Prostate gland (tissue), 2 donors: ENCODE data around the gene MRPS27. TPM values are rescaled to one million over a fixed set of nuclear protein-coding genes. Genes with fewer than 3 reads are reported as not detected.

Source experiments
- DNase-seq: peaks from one replicate; pipeline ENCODE4 v3.0.0-alpha.2; 2019; ENCODE audit warnings: low spot score
- H3K27ac ChIP-seq, 2 donors: fragments of 200-600 bp; sonication (generic); 2 replicates each; pipeline ENCODE4 v1.5.1; 2017 to 2019
- H3K27me3 ChIP-seq: fragments of 200-600 bp; sonication (generic); replicated peaks from 2 replicates; pipeline ENCODE4 v1.5.1; 2019; ENCODE audit not compliant: insufficient read depth
- H3K36me3 ChIP-seq, 2 donors: fragments of 200-600 bp; sonication (generic); 1 replicate in 1 of 2; 2 replicates in 1 of 2; pipeline versions ENCODE4 v1.5.1 to v1.8.1; 2017 to 2019
- H3K4me1 ChIP-seq: fragments of 200-600 bp; sonication (generic); replicated peaks from 2 replicates; pipeline ENCODE4 v1.5.1; 2019
- H3K4me3 ChIP-seq, 2 donors: fragments of 200-600 bp; sonication (generic); 2 replicates each; pipeline ENCODE4 v1.5.1; 2017 to 2019
- H3K9me3 ChIP-seq: fragments of 200-600 bp; sonication (generic); 2 replicates; pipeline ENCODE4 v1.5.1; 2017
- POLR2A ChIP-seq: fragments of 450-650 bp; IDR thresholded peaks from one replicate; pipeline ENCODE4 v1.6.1; 2016; ENCODE audit warnings: antibody characterized with exemption, mild to moderate bottlenecking
- POLR2AphosphoS5 ChIP-seq: sonication (generic); formaldehyde crosslinking; IDR thresholded peaks from one replicate; pipeline ENCODE4 v1.6.1; 2017; ENCODE audit warnings: antibody characterized with exemption
- WGBS: methylation state at CpG from one replicate; pipeline ENCODE4 v1.1.5; 2018; 5-methylcytosine and 5-hydroxymethylcytosine counted together
- intact Hi-C: fragments of 100-400 bp; cut with DNase I; formaldehyde crosslinking; loops from one replicate; pipeline ENCODE4 v1.14.2; 2022
- total RNA-seq, 2 donors: library from RNA; depleted of rRNA; stranded (reverse); fragments of >200 nt; gene quantifications; one replicate each; pipeline ENCODE4 v1.1.0, GENCODE V29; 2016
- TF ChIP-seq, protein P1 (sequence below), 4 experiments: fragments of 200-600 bp in 2 of 4; fragments of 450-650 bp in 2 of 4; sonication (generic) in 2 of 4; IDR thresholded peaks; 1 replicate in 3 of 4; 2 replicates in 1 of 4; pipeline ENCODE4 v1.5.1; 2016 to 2019; ENCODE audit warnings: antibody characterized with exemption in 4 of 4, mild to moderate bottlenecking in 2 of 4, moderate library complexity in 2 of 4

The MRPS27 gene
- total RNA-seq, 2 donors from 2014 or later, result 43.3 to 51.1 TPM

DNA sequence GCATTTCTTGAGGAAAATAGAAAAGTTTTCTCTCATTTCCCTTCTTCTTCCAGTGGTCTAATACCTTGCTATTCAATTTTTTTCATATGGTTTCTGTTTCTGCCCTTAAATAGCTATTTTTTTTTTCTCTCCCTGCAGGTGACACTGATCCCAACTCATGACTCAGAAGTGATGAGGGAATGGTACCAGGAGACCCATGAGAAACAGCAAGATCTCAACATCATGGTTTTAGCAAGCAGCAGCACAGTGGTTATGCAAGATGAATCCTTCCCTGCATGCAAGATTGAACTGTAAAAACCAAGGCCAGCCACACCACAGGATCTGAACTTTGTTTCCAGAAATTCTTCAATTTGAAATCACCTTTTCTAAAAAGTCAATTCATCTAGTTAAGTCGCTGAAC lies 115.1 kb downstream of the MRPS27 start:
- no peak for DNase-seq
- no peaks in the 10 kb centered on the region for H3K27me3 ChIP-seq
- H3K27ac ChIP-seq, result no peak overlapping the region
- no peak overlapping the region for H3K4me3 ChIP-seq
- WGBS, result 100% methylated on average over 1 of the region's 1 CpG
- peaks cover 2% of the 10 kb centered on the region for H3K4me1 ChIP-seq
- TF ChIP-seq, protein P1, sequence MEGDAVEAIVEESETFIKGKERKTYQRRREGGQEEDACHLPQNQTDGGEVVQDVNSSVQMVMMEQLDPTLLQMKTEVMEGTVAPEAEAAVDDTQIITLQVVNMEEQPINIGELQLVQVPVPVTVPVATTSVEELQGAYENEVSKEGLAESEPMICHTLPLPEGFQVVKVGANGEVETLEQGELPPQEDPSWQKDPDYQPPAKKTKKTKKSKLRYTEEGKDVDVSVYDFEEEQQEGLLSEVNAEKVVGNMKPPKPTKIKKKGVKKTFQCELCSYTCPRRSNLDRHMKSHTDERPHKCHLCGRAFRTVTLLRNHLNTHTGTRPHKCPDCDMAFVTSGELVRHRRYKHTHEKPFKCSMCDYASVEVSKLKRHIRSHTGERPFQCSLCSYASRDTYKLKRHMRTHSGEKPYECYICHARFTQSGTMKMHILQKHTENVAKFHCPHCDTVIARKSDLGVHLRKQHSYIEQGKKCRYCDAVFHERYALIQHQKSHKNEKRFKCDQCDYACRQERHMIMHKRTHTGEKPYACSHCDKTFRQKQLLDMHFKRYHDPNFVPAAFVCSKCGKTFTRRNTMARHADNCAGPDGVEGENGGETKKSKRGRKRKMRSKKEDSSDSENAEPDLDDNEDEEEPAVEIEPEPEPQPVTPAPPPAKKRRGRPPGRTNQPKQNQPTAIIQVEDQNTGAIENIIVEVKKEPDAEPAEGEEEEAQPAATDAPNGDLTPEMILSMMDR (IDR thresholded peaks at IDR 0.05), result no peak
- TF ChIP-seq POLR2A, result no peak
- H3K36me3 ChIP-seq, result no peaks in the 10 kb centered on the region
- no peaks in the 10 kb centered on the region for H3K9me3 ChIP-seq
- intact Hi-C loops, result loop anchor here (5.0 to 10.0 kb wide), 2 partner anchors 102 to 420 kb away; no protein-coding TSS in a partner anchor

DNA sequence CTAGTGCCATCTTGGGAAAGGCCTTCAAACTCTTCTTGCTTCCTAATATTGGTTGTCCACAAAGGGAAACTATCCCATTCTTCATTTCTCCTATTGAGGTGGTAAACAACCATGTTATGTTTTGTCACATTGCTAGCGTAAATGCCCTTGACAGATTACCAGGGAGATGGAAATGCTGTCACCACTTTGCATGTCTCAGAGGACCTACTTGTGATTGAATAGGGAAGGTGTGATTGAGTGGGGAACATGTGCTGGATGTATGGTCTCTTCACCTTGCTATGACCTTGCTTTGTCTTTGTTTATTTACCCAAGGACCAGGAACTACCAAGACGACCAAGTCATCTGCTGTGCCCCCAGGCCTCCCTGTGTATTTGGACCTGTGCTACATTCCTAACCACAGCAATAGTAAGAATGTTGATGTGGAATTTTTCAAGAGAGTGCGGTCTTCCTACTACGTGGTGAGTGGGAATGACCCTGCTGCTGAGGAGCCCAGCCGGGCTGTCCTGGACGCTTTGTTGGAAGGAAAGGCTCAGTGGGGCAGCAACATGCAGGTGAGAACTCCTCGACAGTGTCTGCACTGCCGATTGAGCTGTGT lies 116.7 kb downstream of the MRPS27 start:
- no peaks in the 10 kb centered on the region for H3K36me3 ChIP-seq
- intact Hi-C loops, result loop anchor here (10.0 kb wide), 1 partner anchor 419 kb away; no protein-coding TSS in a partner anchor
- no peak for DNase-seq
- no peak overlapping the region for H3K27ac ChIP-seq
- no peak for TF ChIP-seq POLR2AphosphoS5
- TF ChIP-seq, protein P1 (IDR thresholded peaks at IDR 0.05), result no peak
- TF ChIP-seq POLR2A, result no peak
- H3K27me3 ChIP-seq, result no peaks in the 10 kb centered on the region
- 87% methylated on average over 8 of the region's 8 CpGs for WGBS
- no peak overlapping the region for H3K4me3 ChIP-seq
- no peaks in the 10 kb centered on the region for H3K9me3 ChIP-seq
- no peaks in the 10 kb centered on the region for H3K4me1 ChIP-seq

DNA sequence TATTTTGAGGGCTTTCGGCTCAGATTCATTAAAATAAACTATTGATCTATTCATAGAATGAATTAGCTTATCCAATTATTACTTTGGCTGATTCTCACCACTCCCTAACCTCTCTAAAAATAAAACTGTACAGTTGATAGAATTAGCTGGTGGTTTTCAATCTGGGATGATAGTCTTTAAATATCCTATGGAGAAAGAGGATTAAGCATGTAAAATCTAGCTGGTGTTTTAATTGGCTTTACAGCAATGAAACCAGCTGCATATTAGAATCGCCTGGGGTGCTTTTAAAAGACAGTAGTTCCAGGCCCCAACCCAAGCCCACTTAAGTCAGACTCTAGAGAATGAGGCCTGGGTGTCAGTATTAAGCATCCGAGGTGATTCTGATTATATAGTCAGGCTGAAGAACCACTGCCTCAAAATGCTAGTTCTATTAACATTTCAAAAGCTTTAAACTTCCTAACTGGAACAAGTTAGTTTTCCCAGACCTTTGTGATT lies 117.7 kb downstream of the MRPS27 start:
- no peak for TF ChIP-seq POLR2AphosphoS5
- no peak for TF ChIP-seq POLR2A
- TF ChIP-seq, protein P1 (IDR thresholded peaks at IDR 0.05), result no peak
- Histone ChIP-seq H3K27me3 (no peaks in the 10 kb centered on the region), H3K36me3 (no peaks in the 10 kb centered on the region), H3K9me3 (no peaks in the 10 kb centered on the region), H3K4me1 (no peaks in the 10 kb centered on the region), H3K27ac (no peak overlapping the region), H3K4me3 (no peak overlapping the region)
- intact Hi-C loops, result loop anchor here (10.0 kb wide), 1 partner anchor 418 kb away; no protein-coding TSS in a partner anchor
- 71% methylated on average over 3 of the region's 3 CpGs for WGBS
- no peak for DNase-seq

- intact Hi-C loops, result loop anchor here (10.0 kb wide), 1 partner anchor 415 kb away; no protein-coding TSS in a partner anchor
- Histone ChIP-seq H3K4me1 (no peaks in the 10 kb centered on the region), H3K27ac (no peak overlapping the region), H3K27me3 (no peaks in the 10 kb centered on the region), H3K4me3 (no peak overlapping the region), H3K9me3 (no peaks in the 10 kb centered on the region), H3K36me3 (no peaks in the 10 kb centered on the region)
- TF ChIP-seq POLR2A, result no peak
- TF ChIP-seq, protein P1 (IDR thresholded peaks at IDR 0.05), result no peak
- TF ChIP-seq POLR2AphosphoS5, result no peak
- no peak for DNase-seq
- 97% methylated on average over 15 of the region's 15 CpGs for WGBS
Measured at GRCh38 chr5:72199681-72200080, 120.4 kb downstream of the MRPS27 start.

- 100% methylated on average over 5 of the region's 5 CpGs for WGBS
- H3K4me1 ChIP-seq, result no peaks in the 10 kb centered on the region
Measured at GRCh38 chr5:72197393-72197792, 122.6 kb downstream of the MRPS27 start.

More at GRCh38 chr5:72197393-72197792, 122.6 kb downstream of the MRPS27 start:
- no peak overlapping the region for H3K27ac ChIP-seq
- H3K9me3 ChIP-seq, result no peaks in the 10 kb centered on the region
- no peaks in the 10 kb centered on the region for H3K36me3 ChIP-seq
- no peak for TF ChIP-seq POLR2AphosphoS5
- TF ChIP-seq, protein P1 (IDR thresholded peaks at IDR 0.05), result no peak
- no peak for TF ChIP-seq POLR2A
- H3K4me3 ChIP-seq, result no peak overlapping the region
- intact Hi-C loops, result no loop called here
- no peaks in the 10 kb centered on the region for H3K27me3 ChIP-seq
- no peak for DNase-seq
